GM12801 (cell line): Measurements from ENCODE around the gene RNF130.

Source experiments
- CTCF ChIP-seq: IDR thresholded peaks from one replicate; pipeline ENCODE4 v1.5.1; 2011; ENCODE audit warnings: control low read depth; ENCODE audit not compliant: insufficient read length; ENCODE audit errors: extremely low read depth

RNF130 gene

GRCh38 chr5:180100621-180101450, 29.3 kb upstream of the RNF130 start:
- TF ChIP-seq CTCF = no peak

DNA sequence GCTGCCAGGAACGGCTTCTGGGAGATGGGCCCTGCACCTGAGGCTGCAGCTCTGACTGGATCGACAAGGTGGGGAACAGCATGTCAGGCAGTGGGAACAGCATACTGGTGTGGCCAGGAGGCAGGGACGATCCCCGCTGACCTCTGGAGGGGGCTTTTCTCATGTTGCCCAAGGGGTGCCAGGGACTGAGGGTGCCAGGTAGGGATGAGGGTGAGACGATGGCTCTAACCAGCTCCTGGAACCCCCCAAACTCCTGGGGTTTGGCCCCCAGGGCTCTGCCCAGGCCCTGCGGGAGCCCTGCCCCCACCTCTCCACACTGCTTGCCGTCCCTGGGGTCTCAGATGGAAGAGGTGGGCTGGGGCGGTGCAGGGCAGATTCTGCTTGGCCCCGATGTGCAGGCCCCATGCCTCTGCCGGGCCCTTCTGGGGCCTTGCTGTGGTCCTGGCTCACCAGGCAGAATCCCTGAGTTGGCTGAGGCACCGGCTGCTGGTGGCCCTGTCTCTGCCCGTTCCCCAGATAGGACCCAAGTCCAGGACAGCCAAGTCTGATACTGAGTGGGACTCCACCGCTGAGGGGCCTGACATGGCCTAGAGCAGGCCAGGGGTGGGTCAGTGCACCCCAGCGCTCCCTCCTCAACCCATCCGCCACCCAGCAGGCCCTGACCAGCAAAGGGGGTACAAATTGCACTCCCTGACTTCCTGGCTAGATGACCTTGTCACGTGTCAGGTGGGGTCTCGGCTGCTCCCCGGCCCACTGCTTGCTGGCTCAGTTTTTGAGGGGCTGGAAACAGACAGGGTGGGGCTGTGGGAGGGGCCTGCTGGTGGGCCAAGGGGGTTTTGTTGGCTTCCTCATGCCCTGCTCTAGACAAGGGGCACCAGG, 28.4 kb upstream of the RNF130 start:
- TF ChIP-seq CTCF = no peak

DNA sequence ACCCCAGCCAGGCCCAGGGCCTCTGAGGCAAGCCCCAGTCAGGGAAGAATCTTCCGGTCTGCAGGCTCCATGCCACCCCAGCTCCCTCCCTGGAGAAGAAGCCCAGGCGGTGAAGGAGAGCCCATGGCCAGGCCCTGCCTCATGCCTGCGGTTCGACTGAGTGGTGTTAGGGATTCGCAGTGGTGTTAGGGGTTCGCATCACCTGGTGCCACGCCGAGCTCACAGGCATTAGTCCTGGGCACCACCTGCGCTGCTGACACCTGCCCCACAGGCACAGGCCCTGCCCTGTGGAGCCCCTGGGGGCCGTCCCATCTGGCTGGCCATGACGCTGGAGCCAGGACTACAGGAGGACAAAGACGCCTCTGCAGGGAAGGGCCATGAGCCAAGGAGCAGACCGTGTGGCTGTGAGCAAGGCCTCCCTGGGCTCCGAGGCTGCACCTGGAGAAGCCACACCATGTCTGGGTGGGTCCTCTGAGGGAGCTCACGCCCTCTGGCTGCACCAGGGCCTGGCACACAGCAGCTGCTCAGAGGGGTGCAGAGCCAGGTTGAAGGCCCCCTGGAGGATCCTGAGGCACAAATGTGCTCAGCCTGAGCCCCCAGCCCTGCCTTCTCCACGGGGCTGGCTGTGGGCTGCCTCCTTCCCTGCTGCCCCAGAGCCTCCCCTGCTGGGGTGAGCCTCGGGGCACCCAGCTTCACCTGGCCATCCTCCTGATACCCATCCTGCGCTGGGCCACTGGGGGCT, 27.6 kb upstream of the RNF130 start:
- TF ChIP-seq CTCF = no peak

DNA sequence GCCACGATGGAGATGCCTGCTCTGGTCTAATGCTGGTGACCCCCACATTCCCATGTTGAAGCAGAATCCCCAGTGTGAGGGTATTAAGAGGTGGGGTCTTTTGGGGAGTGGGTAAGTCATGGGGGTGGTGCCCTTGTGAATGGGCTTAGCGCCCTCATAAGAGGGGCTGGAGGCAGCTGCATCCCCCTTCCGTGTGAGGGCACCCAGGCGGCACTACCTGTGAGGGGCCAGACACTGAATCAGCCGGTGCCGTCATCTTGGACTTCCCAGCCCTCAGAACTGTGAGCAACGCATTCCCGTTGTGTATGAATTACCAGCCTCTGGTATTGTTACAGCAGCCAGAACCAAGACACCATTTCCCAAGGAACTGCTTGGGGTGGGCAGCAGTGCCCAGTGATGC, 27.0 kb upstream of the RNF130 start:
- TF ChIP-seq CTCF = no peak

- no peak for TF ChIP-seq CTCF
Measured at GRCh38 chr5:180097926-180098325, 26.4 kb upstream of the RNF130 start.

DNA sequence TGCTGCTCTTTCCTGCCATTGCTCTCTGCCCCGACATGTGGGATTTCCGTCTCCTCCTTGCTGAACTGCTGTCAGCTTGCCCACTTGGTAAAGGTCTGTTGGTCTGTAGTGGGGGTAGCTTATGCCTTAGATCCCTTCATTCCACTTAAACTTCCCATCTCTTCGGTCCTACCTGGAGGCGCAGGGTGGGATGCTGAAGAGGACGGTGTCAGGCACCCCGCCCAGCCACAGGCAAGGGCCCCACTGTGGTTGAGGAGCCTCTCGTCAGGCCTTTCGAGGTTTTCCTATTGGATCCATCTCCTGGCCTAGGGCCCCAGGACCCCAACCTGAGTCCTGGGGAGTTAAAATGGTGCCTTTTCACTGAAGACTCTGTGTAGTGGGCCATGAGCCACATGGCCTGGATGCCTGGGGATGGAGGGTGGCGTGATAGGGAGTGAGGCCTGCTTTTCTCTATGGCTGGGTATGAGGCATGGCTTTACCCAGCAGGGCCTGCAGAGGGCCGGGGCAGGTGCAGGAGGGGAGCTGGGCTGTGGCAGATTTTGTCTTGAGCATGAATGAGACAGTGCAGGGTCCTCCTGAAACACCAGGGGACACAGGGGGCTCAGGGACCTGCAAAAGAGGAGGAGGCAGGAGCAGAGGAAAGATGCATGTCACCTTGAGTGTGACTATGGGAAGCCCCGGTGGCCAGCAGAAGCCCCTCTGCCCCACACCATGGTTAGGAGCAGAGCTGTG, 25.8 kb upstream of the RNF130 start:
- no peak for TF ChIP-seq CTCF
